BLaER1 (cell line): Measurements from ENCODE around the gene AUTS2.

Experiments used
- H3K27ac ChIP-seq: shearing (Covaris generic); formaldehyde crosslinking; 2 replicates; pipeline ENCODE4 v1.8.1; 2022
- H3K27me3 ChIP-seq: shearing (Covaris generic); formaldehyde crosslinking; 2 replicates; pipeline ENCODE4 v1.8.1; 2022
- H3K36me3 ChIP-seq: shearing (Covaris generic); formaldehyde crosslinking; 2 replicates; pipeline ENCODE4 v1.8.1; 2022
- H3K4me1 ChIP-seq: shearing (Covaris generic); formaldehyde crosslinking; 2 replicates; pipeline ENCODE4 v1.8.1; 2022
- H3K4me2 ChIP-seq: shearing (Covaris generic); formaldehyde crosslinking; 2 replicates; pipeline ENCODE4 v1.8.1; 2022
- H3K4me3 ChIP-seq: shearing (Covaris generic); formaldehyde crosslinking; 2 replicates; pipeline ENCODE4 v1.8.1; 2022
- H3K9ac ChIP-seq: shearing (Covaris generic); formaldehyde crosslinking; 2 replicates; pipeline ENCODE4 v1.8.1; 2022
- H3K9me3 ChIP-seq: shearing (Covaris generic); formaldehyde crosslinking; 2 replicates; pipeline ENCODE4 v1.8.1; 2022
- H4K20me1 ChIP-seq: shearing (Covaris generic); formaldehyde crosslinking; 2 replicates; pipeline ENCODE4 v1.8.1; 2022
- Cebpa-rat ChIP-seq: shearing (Covaris generic); IDR thresholded peaks from 2 replicates; pipeline ENCODE4 v1.8.1; 2022

The AUTS2 gene

DNA sequence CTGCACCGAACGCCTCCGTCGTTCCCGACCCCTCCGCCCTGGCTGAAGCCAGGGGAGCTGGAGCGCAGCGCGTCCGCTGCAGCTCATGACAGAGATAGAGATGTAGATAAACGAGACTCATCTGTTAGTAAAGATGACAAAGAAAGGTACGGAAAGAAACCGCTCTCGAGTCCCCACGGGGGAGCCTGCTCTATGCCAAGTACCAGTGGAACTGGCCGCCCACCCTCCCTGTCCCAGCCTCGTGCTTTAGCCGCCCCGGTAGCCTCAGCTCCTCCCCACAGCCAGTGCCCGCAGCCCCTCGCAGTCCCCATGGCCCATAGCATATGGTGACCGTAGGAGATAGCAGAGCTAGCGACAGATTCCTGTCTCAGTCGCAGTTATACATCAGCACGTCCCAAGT lies 1189.0 kb downstream of the AUTS2 start:
- H3K27ac ChIP-seq: no peak overlapping the region
- peaks cover 99% of the 10 kb centered on the region for H3K36me3 ChIP-seq
- H3K4me3 ChIP-seq: no peak overlapping the region
- no peak overlapping the region for H3K9ac ChIP-seq
- no peaks in the 10 kb centered on the region for H3K4me1 ChIP-seq
- H4K20me1 ChIP-seq: peaks cover 87% of the 10 kb centered on the region
- no peak overlapping the region for H3K4me2 ChIP-seq
- H3K9me3 ChIP-seq: no peaks in the 10 kb centered on the region
- TF ChIP-seq Cebpa-rat: no peak
- no peaks in the 10 kb centered on the region for H3K27me3 ChIP-seq

DNA sequence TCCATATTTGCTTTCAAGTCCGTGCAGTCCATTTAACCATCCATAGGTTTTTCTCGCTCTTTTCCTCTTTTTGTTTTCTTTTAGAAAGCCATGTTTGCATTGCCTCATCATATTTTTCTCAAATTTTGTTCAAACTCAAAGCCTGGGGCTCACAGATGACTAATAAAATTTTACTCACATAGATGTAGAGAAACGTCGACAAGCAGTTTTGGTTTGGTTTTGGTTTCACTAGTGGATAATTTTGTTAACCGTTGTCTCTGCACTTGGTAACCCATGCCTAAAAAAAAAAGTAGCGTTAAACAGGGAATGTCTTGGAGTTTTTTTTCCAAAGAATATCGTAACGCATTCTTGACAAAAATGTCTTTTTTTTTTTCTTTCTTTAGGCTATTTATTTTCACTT lies 1189.5 kb downstream of the AUTS2 start:
- Histone ChIP-seq H3K4me2 (no peak overlapping the region), H3K4me1 (no peaks in the 10 kb centered on the region), H3K4me3 (no peak overlapping the region), H3K9ac (no peak overlapping the region), H3K9me3 (no peaks in the 10 kb centered on the region), H3K27ac (no peak overlapping the region), H3K27me3 (no peaks in the 10 kb centered on the region), H4K20me1 (peaks cover 85% of the 10 kb centered on the region), H3K36me3 (peaks cover 99% of the 10 kb centered on the region)
- no peak for TF ChIP-seq Cebpa-rat

DNA sequence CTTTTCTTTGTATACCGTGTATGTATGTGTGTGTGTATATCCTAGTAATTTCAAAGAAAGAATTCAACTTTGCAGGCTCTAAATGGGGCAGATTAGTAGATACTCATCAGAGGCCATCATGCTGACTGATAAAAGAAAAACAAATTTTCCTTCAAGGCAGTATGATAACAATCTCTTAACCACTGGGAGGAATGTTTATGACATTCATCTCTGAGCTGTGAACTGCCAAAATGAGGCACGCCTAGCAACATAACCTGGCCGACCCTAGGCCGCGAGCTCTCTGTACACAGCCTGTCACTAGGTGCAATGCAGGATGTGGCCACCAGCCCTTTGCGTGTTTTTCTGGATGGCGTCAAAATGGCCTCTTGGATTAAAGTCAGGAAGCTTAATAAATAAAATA lies 1190.0 kb downstream of the AUTS2 start:
- TF ChIP-seq Cebpa-rat: no peak
- no peak overlapping the region for H3K9ac ChIP-seq
- no peak overlapping the region for H3K4me3 ChIP-seq
- H3K9me3 ChIP-seq: no peaks in the 10 kb centered on the region
- no peaks in the 10 kb centered on the region for H3K4me1 ChIP-seq
- peaks cover 85% of the 10 kb centered on the region for H4K20me1 ChIP-seq
- H3K27me3 ChIP-seq: no peaks in the 10 kb centered on the region
- no peak overlapping the region for H3K4me2 ChIP-seq
- no peak overlapping the region for H3K27ac ChIP-seq
- peaks cover 99% of the 10 kb centered on the region for H3K36me3 ChIP-seq

DNA sequence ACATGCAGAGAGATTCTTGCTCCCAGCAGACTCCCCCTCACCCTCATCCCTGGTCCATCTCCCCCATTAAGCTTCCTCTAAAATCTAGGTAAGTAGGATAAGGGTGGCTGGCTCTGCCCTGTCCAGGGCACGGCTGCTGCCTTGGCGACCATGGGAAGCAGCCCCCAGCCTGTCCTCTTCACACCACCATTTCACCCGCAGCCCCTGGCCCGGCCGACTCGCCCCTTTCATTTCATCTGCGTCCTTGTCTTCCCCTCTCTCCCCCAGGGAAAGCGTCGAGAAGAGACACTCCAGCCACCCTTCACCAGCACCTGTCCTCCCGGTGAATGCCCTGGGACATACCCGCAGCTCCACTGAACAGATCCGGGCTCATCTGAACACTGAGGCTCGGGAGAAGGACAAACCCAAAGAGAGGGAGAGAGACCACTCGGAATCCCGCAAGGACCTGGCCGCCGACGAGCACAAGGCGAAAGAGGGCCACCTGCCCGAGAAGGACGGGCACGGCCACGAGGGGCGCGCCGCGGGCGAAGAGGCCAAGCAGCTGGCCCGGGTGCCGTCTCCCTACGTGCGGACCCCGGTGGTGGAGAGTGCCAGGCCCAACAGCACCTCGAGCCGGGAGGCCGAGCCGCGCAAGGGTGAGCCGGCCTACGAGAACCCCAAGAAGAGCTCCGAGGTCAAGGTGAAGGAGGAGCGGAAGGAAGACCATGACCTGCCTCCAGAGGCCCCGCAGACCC lies 1191.4 kb downstream of the AUTS2 start:
- Histone ChIP-seq H3K4me1 (no peaks in the 10 kb centered on the region), H3K9me3 (no peaks in the 10 kb centered on the region), H3K27ac (no peak overlapping the region), H3K4me2 (no peak overlapping the region), H3K36me3 (peaks cover 98% of the 10 kb centered on the region), H4K20me1 (peaks cover 86% of the 10 kb centered on the region), H3K9ac (no peak overlapping the region), H3K27me3 (no peaks in the 10 kb centered on the region), H3K4me3 (no peak overlapping the region)
- no peak for TF ChIP-seq Cebpa-rat

DNA sequence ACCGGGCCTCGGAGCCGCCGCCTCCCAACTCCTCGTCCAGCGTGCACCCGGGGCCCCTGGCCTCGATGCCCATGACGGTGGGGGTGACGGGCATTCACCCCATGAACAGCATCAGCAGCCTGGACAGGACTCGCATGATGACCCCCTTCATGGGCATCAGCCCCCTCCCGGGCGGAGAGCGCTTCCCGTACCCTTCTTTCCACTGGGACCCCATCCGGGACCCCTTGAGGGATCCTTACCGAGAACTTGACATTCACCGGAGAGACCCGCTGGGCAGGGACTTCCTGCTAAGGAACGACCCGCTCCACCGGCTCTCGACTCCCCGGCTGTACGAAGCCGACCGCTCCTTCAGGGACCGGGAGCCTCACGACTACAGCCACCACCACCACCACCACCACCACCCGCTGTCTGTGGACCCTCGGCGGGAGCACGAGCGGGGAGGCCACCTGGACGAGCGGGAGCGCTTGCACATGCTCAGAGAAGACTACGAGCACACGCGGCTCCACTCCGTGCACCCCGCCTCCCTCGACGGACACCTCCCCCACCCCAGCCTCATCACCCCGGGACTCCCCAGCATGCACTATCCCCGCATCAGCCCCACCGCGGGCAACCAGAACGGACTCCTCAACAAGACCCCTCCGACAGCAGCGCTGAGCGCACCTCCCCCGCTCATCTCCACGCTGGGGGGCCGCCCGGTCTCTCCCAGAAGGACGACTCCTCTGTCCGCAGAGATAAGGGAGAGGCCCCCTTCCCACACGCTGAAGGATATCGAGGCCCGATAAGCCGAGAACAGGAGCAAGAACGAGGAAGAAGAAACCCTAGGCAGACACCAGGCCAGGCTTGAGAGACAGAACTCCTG lies 1192.2 kb downstream of the AUTS2 start:
- H3K27me3 ChIP-seq: no peaks in the 10 kb centered on the region
- no peak for TF ChIP-seq Cebpa-rat
- no peak overlapping the region for H3K9ac ChIP-seq
- no peaks in the 10 kb centered on the region for H3K9me3 ChIP-seq
- peaks cover 90% of the 10 kb centered on the region for H3K36me3 ChIP-seq
- peaks cover 81% of the 10 kb centered on the region for H4K20me1 ChIP-seq
- H3K4me2 ChIP-seq: no peak overlapping the region
- no peak overlapping the region for H3K4me3 ChIP-seq
- H3K27ac ChIP-seq: no peak overlapping the region
- H3K4me1 ChIP-seq: no peaks in the 10 kb centered on the region

DNA sequence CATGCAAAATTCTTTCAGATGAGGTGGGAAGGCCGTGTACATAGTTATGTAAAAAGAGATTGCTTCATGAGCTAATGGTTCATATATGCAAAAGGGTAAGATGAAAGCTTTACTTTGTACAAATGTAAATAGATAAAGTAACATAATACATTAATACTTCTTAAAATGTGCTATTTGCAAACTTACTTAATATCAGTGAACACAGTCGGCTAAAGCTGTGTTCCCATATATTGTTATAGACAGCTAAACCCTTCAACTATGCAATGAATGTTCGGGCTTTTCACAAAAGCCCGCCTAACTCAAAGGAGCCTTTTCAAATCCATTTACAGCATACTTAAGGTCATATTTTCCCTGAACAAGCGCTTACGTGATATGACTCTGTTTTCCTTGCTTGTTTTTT lies 1193.1 kb downstream of the AUTS2 start:
- peaks cover 81% of the 10 kb centered on the region for H3K36me3 ChIP-seq
- no peak overlapping the region for H3K4me2 ChIP-seq
- H4K20me1 ChIP-seq: peaks cover 72% of the 10 kb centered on the region
- no peak overlapping the region for H3K4me3 ChIP-seq
- TF ChIP-seq Cebpa-rat: no peak
- H3K9me3 ChIP-seq: no peaks in the 10 kb centered on the region
- H3K9ac ChIP-seq: no peak overlapping the region
- no peaks in the 10 kb centered on the region for H3K27me3 ChIP-seq
- no peak overlapping the region for H3K27ac ChIP-seq
- H3K4me1 ChIP-seq: no peaks in the 10 kb centered on the region

DNA sequence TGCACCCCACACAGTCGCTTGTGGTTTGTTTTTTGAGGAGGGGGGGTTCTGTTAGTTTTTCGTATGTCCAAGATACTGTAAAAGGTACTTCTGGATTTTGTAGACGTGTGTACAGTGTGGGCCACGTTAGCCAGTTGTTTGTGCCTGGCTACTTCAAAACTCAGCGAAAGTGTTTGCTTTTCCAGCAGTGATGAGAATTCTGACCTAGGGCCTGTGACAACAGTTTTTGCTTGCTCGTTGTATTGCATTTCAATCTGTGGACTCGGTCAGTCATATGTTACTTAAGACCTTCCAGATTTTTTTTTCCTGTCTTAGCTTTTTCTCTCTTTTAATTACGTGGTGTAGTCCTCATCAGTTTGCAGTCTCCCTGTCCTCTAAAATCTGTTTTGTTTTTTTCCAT lies 1194.8 kb downstream of the AUTS2 start:
- H4K20me1 ChIP-seq: peaks cover 61% of the 10 kb centered on the region
- H3K27me3 ChIP-seq: no peaks in the 10 kb centered on the region
- no peak for TF ChIP-seq Cebpa-rat
- H3K4me3 ChIP-seq: no peak overlapping the region
- H3K9ac ChIP-seq: no peak overlapping the region
- H3K4me2 ChIP-seq: no peak overlapping the region
- H3K27ac ChIP-seq: no peak overlapping the region
- no peaks in the 10 kb centered on the region for H3K9me3 ChIP-seq
- H3K36me3 ChIP-seq: peaks cover 64% of the 10 kb centered on the region
- no peaks in the 10 kb centered on the region for H3K4me1 ChIP-seq

DNA sequence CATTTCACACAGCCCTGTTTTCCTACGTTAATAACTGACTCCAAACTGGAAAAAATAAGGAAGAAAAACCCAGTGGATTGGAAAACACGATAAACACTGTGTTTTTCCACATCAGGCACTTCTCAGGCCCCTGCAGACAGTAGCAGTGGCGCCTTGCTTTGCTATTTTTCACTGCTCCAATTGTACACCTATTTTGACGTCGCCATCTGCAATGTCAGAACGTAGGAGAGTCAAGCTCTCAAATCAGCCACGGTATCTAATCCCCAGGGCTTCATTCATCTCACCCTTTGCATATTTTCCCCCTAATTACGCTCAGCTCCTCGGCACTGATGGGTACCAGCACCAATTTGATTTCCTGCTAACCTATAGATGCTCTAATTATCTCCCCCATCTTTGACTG lies 1195.5 kb downstream of the AUTS2 start:
- Histone ChIP-seq H3K4me1 (no peaks in the 10 kb centered on the region), H3K4me2 (no peak overlapping the region), H3K9ac (no peak overlapping the region), H3K4me3 (no peak overlapping the region), H3K9me3 (no peaks in the 10 kb centered on the region; the same call in 1 of the 2 replicates), H3K27ac (no peak overlapping the region), H3K27me3 (no peaks in the 10 kb centered on the region), H4K20me1 (peaks cover 55% of the 10 kb centered on the region), H3K36me3 (peaks cover 56% of the 10 kb centered on the region)
- TF ChIP-seq Cebpa-rat: no peak

DNA sequence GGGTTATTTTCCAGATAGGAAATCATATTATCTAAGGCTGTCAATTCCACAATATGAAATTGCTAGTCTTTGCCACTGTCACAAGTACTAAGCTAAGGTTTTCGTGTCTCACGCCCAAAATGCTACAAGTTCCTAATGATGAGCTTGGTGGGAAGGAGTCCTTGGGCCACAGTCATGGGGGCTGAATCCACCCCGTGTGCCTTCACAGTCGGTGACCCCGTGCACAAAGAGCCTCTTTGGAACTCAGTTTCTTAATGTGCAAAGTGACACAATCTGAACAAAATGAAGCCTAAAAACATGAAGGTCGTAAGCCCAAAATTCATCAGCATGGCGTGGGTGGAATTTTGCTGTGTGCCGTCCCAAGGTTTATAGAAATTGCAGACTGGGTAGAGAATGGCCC lies 1196.7 kb downstream of the AUTS2 start:
- Histone ChIP-seq H3K27ac (no peak overlapping the region), H3K4me1 (no peaks in the 10 kb centered on the region), H3K4me3 (no peak overlapping the region), H3K36me3 (peaks cover 45% of the 10 kb centered on the region), H3K4me2 (no peak overlapping the region), H3K9ac (no peak overlapping the region), H3K9me3 (peaks cover 11% of the 10 kb centered on the region), H3K27me3 (no peaks in the 10 kb centered on the region), H4K20me1 (peaks cover 46% of the 10 kb centered on the region)
- no peak for TF ChIP-seq Cebpa-rat

DNA sequence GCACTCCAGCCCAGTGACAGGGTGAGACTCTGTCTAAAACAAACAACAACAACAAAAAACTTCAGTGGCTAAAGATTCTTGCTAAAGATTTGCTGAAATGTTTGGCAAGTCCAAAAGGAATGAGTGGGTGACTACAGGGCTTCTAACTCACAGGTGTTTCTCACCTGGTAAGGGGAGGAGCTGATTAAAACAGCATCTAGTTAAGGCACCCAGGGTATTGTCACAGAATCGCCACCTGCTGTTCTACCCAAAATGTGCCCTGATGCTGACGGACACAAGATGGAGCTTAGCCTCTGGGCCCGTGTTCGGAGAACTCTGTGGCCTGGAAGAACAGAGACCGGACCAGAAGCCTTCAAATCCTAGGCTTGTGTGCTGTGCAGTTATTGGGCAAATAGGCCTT lies 1197.7 kb downstream of the AUTS2 start:
- Histone ChIP-seq H4K20me1 (peaks cover 36% of the 10 kb centered on the region), H3K4me2 (no peak overlapping the region), H3K9ac (no peak overlapping the region), H3K27me3 (no peaks in the 10 kb centered on the region), H3K27ac (no peak overlapping the region), H3K36me3 (peaks cover 35% of the 10 kb centered on the region), H3K4me3 (no peak overlapping the region), H3K4me1 (peaks cover 2% of the 10 kb centered on the region), H3K9me3 (peaks cover 19% of the 10 kb centered on the region)
- no peak for TF ChIP-seq Cebpa-rat
